Left renal pelvis (tissue), 4 donors: ENCODE measurements around the gene CTSF. TPM values are rescaled to one million over a fixed set of nuclear protein-coding genes. Genes with fewer than 3 reads are reported as not detected.
"Not testable (repeated sequence)": the region's sequence is repeated elsewhere in the genome, so short reads cannot be mapped to it uniquely, and the experiment has no call there.

ENCODE experiments used
- DNase-seq, 4 donors: peaks; one replicate each; pipeline ENCODE4 v3.0.0-alpha.2; 2013; ENCODE audit warnings: low read depth in 4 of 4, low spot score in 3 of 4
- polyA plus RNA-seq, 4 donors: library from polyadenylated mRNA; unstranded; fragments of 120-200 nt; gene quantifications; one replicate each; pipeline ENCODE4 v1.2.1, GENCODE V29; 2013; ENCODE audit not compliant: insufficient read length in 4 of 4

The CTSF gene
- polyA plus RNA-seq, 4 donors, result 93.0 to 112 (median 104) TPM

GRCh38 chr11:66540598-66540997, 27.8 kb downstream of the CTSF start:
- not testable (repeated sequence) for DNase-seq

DNA sequence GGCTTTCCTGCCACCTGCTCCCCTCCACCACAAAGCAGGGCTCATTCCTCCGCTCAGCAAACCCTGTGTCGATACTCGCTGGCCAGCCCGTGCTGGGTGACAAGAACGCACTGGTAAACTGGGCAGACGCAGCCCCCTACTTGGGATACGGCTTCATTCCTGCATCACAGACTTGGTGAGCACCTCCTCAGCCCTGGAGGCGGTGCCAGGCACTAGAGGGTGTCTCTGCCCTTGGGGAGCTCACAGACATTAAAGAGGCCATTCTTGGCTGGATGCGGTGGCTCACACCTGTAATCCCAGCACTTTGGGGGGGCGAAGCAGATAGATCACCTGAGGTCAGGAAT, 28.6 kb downstream of the CTSF start:
- no peak for DNase-seq

GRCh38 chr11:66539170-66539869, 29.1 kb downstream of the CTSF start:
- DNase-seq, result no peak

- no peak for DNase-seq
Measured at GRCh38 chr11:66532784-66533183, 35.6 kb downstream of the CTSF start.

GRCh38 chr11:66531841-66532240, 36.6 kb downstream of the CTSF start:
- DNase-seq, result no peak

DNA sequence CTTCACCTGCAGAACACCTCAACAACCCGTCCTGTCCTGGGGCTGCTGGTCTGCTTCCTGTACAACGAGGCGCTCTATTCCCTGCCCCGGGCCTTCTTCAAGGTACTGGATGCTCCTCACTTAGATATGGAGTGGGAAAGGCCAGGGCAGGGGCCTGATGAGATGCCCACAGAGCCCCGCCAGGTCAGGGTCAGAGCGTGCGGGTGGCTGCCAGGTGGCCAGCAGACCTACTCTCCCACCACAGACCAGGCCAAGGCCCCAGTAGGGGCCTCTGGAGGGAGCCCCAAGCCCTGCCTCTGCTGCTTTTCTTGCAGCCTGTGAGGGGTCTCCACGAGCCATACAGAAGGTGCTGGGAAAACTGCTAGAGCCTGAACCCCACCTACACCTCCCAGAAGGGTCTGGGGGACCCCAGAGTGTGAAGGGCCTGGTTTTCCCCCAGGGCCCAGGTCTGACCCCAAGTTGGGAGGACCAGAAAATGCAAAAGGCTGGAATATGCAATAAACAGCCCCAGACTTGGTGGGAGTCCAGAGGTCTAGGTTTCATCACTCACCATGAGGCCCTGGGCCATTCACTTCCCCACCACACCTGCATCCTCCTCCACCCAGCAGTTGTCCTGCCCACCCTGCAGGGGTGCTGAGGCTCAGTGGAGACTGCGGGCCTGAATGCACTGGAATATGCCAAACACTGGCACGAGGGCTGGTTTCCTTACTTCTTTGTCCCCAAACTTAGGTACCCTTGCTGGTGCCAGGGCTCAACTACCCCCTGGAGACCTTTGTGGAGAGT, 37.3 kb downstream of the CTSF start:
- DNase-seq, result no peak

DNA sequence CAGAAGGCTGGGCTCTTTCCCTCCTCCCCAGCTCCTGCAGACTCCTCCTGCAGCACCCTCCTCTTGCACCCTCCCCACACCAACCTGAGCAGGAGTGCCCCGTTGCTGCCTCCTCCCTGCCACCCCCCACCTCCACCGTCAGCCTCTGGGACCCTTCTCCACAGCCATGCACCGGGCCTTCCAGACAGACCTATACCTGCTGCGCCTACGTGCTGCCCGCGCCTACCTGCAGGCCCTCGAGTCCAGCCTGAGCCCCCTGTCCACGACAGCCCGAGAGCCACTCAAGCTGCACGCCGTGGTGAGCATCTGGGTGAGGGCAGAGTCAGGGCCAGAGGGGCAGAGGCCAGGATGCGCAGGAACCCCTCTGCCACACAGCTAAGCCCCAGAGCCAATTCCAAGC, 38.8 kb downstream of the CTSF start:
- no peak for DNase-seq

DNA sequence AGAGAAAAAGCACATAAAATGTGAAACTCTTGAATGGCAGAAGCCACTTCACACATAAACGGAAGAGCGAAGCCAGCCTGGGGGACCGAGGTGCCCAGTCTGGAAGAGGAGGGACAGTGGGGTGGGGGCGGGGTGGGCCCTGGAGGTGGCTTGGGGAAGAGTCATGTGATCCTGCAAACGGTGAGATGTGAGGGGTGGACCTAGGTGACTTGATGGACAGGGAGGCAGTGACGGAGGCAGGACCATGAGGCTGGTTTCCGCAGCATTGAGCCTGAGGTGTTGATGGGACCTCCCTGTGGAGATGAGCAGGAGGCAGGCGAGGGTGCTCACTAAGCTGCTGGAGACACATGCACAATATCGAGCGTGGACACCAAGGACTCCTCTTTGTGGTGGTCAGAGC, 39.3 kb downstream of the CTSF start:
- no peak for DNase-seq

DNA sequence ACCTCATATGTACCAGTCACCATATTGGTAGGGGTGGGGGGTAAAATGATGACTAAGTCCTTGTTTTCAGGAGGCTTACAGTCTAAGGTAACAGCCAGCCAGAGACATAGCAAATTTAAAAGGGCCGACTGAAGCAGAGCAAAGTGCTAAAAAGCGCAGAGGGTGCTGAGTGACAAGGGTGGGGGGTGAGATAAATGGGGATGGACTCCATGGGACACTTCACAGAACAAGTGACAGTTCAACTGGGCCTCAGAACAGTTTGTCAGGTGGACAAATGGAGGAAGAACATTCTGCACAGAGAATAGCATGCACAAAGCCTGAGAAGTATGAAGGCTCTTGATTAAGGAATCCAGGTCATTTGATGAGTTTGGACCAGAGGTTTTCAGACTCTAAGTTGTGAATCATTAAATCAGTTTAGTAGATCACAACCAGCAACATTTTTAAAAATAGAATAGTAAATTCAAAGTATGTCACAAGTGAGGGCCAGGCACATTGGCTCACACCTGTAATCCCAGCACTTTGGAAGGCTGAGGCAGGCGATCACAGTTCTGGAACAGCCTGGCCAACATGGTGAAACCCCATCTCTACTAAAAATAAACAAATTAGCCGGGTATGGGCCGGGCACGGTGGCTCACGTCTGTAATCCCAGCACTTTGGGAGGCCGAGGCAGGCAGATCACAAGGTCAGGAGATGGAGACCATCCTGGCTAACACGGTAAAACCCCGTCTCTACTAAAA, 43.9 kb downstream of the CTSF start:
- DNase-seq, result no peak

- DNase-seq, result no peak
Measured at GRCh38 chr11:66523611-66524010, 44.8 kb downstream of the CTSF start.

Other genes starting within 250 kb of the CTSF start
- 1 to 10 TPM; 1.7 to 3.7 (median 2.5) TPM for gene RIN1, start 232.2 kb downstream of the CTSF start, polyA plus RNA-seq
- gene BRMS1, start 223.5 kb downstream of the CTSF start, polyA plus RNA-seq, result 10 to 100 TPM; 15.3 to 36.1 (median 29.9) TPM
- 10 to 100 TPM; 49.2 to 53.2 (median 50.5) TPM for gene B4GAT1, start 221.0 kb downstream of the CTSF start, polyA plus RNA-seq
- gene SLC29A2, start 196.8 kb downstream of the CTSF start, polyA plus RNA-seq, result 10 to 100 TPM in 3 of 4 donors, 1 to 10 TPM in 1; 2.8 to 29.9 (median 17.9) TPM
- gene NPAS4, start 147.6 kb downstream of the CTSF start, polyA plus RNA-seq, result under 1 TPM; 0.19 to 0.57 (median 0.42) TPM
- 10 to 100 TPM; 56.8 to 82.2 (median 72.2) TPM for gene MRPL11, start 129.8 kb downstream of the CTSF start, polyA plus RNA-seq
- gene PELI3, start 101.7 kb downstream of the CTSF start, polyA plus RNA-seq, result 1 to 10 TPM; 4.8 to 6.9 (median 6.1) TPM
- 10 to 100 TPM in 3 of 4 donors, 1 to 10 TPM in 1; 7.7 to 22.6 (median 20.6) TPM for gene DPP3, start 88.2 kb downstream of the CTSF start, polyA plus RNA-seq
- gene BBS1, start 58.0 kb downstream of the CTSF start, polyA plus RNA-seq, result 10 to 100 TPM; 36.5 to 96.9 (median 70.8) TPM
- gene ZDHHC24, start 22.6 kb downstream of the CTSF start, polyA plus RNA-seq, result 1 to 10 TPM; 5.9 to 9.8 (median 7.5) TPM
- gene ACTN3, start 21.7 kb downstream of the CTSF start, polyA plus RNA-seq, result under 1 TPM; 0.27 to 0.52 (median 0.48) TPM
- gene CCDC87, start 24.5 kb upstream of the CTSF start, polyA plus RNA-seq, result under 1 TPM; 0.23 to 0.50 (median 0.28) TPM
- 10 to 100 TPM; 41.5 to 77.0 (median 48.4) TPM for gene CCS, start 24.6 kb upstream of the CTSF start, polyA plus RNA-seq
- 10 to 100 TPM; 50.9 to 94.3 (median 64.1) TPM for gene RBM14, start 48.0 kb upstream of the CTSF start, polyA plus RNA-seq
- gene RBM4, start 70.1 kb upstream of the CTSF start, polyA plus RNA-seq, result 100 to 1,000 TPM; 173 to 257 (median 252) TPM
- gene RBM4B, start 109.3 kb upstream of the CTSF start, polyA plus RNA-seq, result 10 to 100 TPM; 63.3 to 81.4 (median 63.9) TPM
- 10 to 100 TPM in 3 of 4 donors, 1 to 10 TPM in 1; 9.2 to 75.2 (median 50.7) TPM for gene SPTBN2, start 160.6 kb upstream of the CTSF start, polyA plus RNA-seq